Right kidney (tissue), 1 donor: Measurements from ENCODE around the gene MSLN.

Source experiments
- DNase-seq: peaks from one replicate; pipeline ENCODE4 v3.0.0-alpha.2; 2016

The MSLN gene

GRCh38 chr16:792221-792995, 31.9 kb downstream of the MSLN start:
- no peak for DNase-seq

- DNase-seq, result no peak
These were observed 32.9 kb downstream of the MSLN start for GRCh38 chr16:793414-793813.

- DNase-seq, result no peak
These were observed 33.7 kb downstream of the MSLN start for GRCh38 chr16:794091-794822.

- DNase-seq, result no peak
These were observed 34.4 kb downstream of the MSLN start for GRCh38 chr16:794853-795466.

- no peak for DNase-seq
These were observed 35.2 kb downstream of the MSLN start for GRCh38 chr16:795580-796229.

GRCh38 chr16:796296-797119, 36.0 kb downstream of the MSLN start:
- DNase-seq, result no peak

GRCh38 chr16:797120-797420, 36.5 kb downstream of the MSLN start:
- no peak for DNase-seq

GRCh38 chr16:797686-798085, 37.2 kb downstream of the MSLN start:
- DNase-seq, result no peak

GRCh38 chr16:798666-799065, 38.1 kb downstream of the MSLN start:
- DNase-seq, result no peak

- DNase-seq, result no peak
These were observed 38.8 kb downstream of the MSLN start for GRCh38 chr16:799111-799947.

GRCh38 chr16:799948-800833, 39.7 kb downstream of the MSLN start, which contains the start of gene GNG13:
Gene GNG13 (minus strand): TSS chr16:800734. CDS start chr16:799077, 1,657 bp downstream.
- DNase-seq, result no peak

- no peak for DNase-seq
These were observed 40.4 kb downstream of the MSLN start for GRCh38 chr16:800834-801511.

GRCh38 chr16:801584-802363, 41.2 kb downstream of the MSLN start:
- no peak for DNase-seq

- no peak for DNase-seq
These were observed 41.9 kb downstream of the MSLN start for GRCh38 chr16:802461-802860.

GRCh38 chr16:802914-803753, 42.6 kb downstream of the MSLN start:
- no peak for DNase-seq

- no peak for DNase-seq
These were observed 43.2 kb downstream of the MSLN start for GRCh38 chr16:803754-804080.

- DNase-seq, result no peak
These were observed 43.9 kb downstream of the MSLN start for GRCh38 chr16:804193-805048.
